HepG2 (cell line): ENCODE measurements around the gene SLC25A23. TPM values are rescaled to one million over a fixed set of nuclear protein-coding genes. Genes with fewer than 3 reads are reported as not detected.

ENCODE experiments used
- ATM ChIP-seq: fragments of 450-650 bp; IDR thresholded peaks from 2 replicates; pipeline ENCODE4 v1.7.1; 2017; ENCODE audit warnings: mild to moderate bottlenecking, borderline replicate concordance
- BORCS8-MEF2B ChIP-seq: sonication (generic); formaldehyde crosslinking; IDR thresholded peaks from 2 replicates; pipeline ENCODE4 v1.8.0; 2022; ENCODE audit warnings: mild to moderate bottlenecking, missing genetic modification reagents
- CENPT ChIP-seq: sonication (generic); formaldehyde crosslinking; IDR thresholded peaks from 2 replicates; pipeline ENCODE4 v1.8.0; 2022; ENCODE audit warnings: low read depth, mild to moderate bottlenecking, moderate library complexity, missing genetic modification reagents
- HOXA9 ChIP-seq: sonication (generic); formaldehyde crosslinking; IDR thresholded peaks from 2 replicates; pipeline ENCODE4 v1.8.1; 2022; ENCODE audit warnings: missing genetic modification reagents, mild to moderate bottlenecking, moderate library complexity, borderline replicate concordance
- JUND ChIP-seq: sonication (generic); formaldehyde crosslinking; IDR thresholded peaks from 2 replicates; pipeline ENCODE4 v1.8.0; 2022; ENCODE audit warnings: mild to moderate bottlenecking, missing genetic modification reagents
- KDM4B ChIP-seq: sonication (generic); formaldehyde crosslinking; IDR thresholded peaks from 2 replicates; pipeline ENCODE4 v1.4.0; 2020; ENCODE audit warnings: missing genetic modification reagents
- PCBP2 ChIP-seq: fragments of 200-400 bp; formaldehyde crosslinking; optimal IDR thresholded peaks from 2 replicates; pipeline ENCODE3; 2018; ENCODE audit warnings: low read length, low read depth; ENCODE audit not compliant: poor library complexity, severe bottlenecking
- PLRG1 ChIP-seq: fragments of 450-650 bp; conservative IDR thresholded peaks from 2 replicates; pipeline ENCODE4 v1.6.1; 2016
- RARG ChIP-seq: sonication (generic); formaldehyde crosslinking; IDR thresholded peaks from 2 replicates; pipeline ENCODE4 v1.4.0; 2020; ENCODE audit warnings: low read depth, mild to moderate bottlenecking, missing genetic modification reagents
- ZNF205 ChIP-seq: IDR thresholded peaks from 2 replicates; pipeline ENCODE4 v1.6.1; 2018; ENCODE audit warnings: missing biosample characterization, missing genetic modification reagents
- ZNF207 ChIP-seq: fragments of 450-650 bp; IDR thresholded peaks from 2 replicates; pipeline ENCODE4 v1.6.1; 2016; ENCODE audit warnings: antibody characterized with exemption, borderline replicate concordance
- ZNF780A ChIP-seq: sonication (generic); formaldehyde crosslinking; IDR thresholded peaks from 2 replicates; pipeline ENCODE4 v1.8.0; 2022; ENCODE audit warnings: mild to moderate bottlenecking, missing genetic modification reagents, moderate library complexity
- ZNF788 ChIP-seq: sonication (generic); formaldehyde crosslinking; IDR thresholded peaks from 2 replicates; pipeline ENCODE4 v1.5.0; 2020; ENCODE audit warnings: mild to moderate bottlenecking, missing genetic modification reagents, borderline replicate concordance
- polyA plus RNA-seq, 8 experiments: library from polyadenylated mRNA; depleted of rRNA in 3 of 8; stranded (reverse) in 7 of 8; unstranded in 1 of 8; fragments of >200 nt; fragmentation: Illumina TruSeq in 4 of 8; extraction: Trizol in 4 of 8; gene quantifications; 2 replicates each; pipeline versions ENCODE4 v1.2.1 to v1.2.3, GENCODE V29; 2011 to 2016; ENCODE audit warnings: low read depth in 4 of 8, missing spikeins in 1 of 8, mixed read lengths in 1 of 8; ENCODE audit not compliant: insufficient read depth in 1 of 8
- total RNA-seq, 5 experiments: library from RNA; depleted of rRNA; stranded (reverse); fragments of >200 nt; fragmentation: Illumina TruSeq; extraction: Trizol; gene quantifications; 2 replicates each; pipeline ENCODE4 v1.2.3, GENCODE V29; 2016; ENCODE audit warnings: low read depth in 1 of 5
- TF ChIP-seq, protein P1 (sequence below): sonication (generic); formaldehyde crosslinking; IDR thresholded peaks from 2 replicates; pipeline ENCODE4 v1.9.0; 2021; ENCODE audit warnings: mild to moderate bottlenecking, missing genetic modification reagents
- TF ChIP-seq, protein P2 (sequence below): sonication (generic); formaldehyde crosslinking; IDR thresholded peaks from 2 replicates; pipeline ENCODE4 v1.4.0; 2020; ENCODE audit warnings: missing genetic modification reagents
- TF ChIP-seq, protein P3 (sequence below): sonication (generic); formaldehyde crosslinking; IDR thresholded peaks from 2 replicates; pipeline ENCODE4 v1.5.1; 2020; ENCODE audit warnings: missing genetic modification reagents, mild to moderate bottlenecking, borderline replicate concordance
- TF ChIP-seq, protein P4 (sequence below): IDR thresholded peaks from 2 replicates; pipeline ENCODE4 v1.6.1; 2016

Gene SLC25A23
- total and polyA plus RNA-seq, 2 of the 13 experiments (the other 11 are each of a cell fraction or from before 2014, with no cell fraction given), result 12.4 to 15.2 TPM

DNA sequence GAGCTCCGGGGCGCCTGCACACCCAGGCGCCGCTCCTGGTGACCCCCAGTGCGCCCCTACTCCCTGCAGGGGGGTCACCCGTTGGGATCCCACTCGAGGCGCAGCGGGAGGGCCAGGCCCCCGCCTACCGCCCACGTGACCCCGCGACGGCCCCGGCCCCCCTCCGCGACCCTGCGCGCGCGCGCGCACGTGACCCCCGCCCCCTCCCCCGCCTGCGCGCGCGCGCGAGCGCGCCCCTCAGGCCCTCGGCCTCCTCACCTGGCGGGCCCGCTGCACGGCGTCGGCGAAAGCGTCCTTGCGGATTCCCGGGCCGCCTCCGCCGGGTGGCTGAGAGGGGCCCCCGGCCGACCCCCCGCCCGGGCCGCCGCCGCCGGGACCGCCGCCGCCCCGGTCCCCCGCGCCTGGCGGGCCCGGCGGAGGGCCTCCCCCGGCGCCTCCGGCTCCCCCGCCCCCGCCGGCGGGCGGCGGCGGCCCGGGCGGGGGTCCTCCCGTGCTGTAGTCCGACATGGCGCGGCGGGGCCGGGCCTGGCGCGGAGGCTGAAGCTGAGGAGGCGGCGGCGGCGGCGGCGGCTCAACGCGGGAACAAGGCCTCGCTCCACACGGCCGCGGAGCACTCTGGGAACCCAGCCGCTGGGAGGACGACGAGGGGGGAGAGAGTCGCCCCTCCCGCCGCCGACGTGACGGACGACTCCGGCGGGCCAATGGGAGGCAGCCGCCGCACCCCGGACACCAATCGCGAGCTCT is 35.2 kb downstream of the SLC25A23 start, which contains the start of gene KHSRP (continued):
- TF ChIP-seq, protein P1, sequence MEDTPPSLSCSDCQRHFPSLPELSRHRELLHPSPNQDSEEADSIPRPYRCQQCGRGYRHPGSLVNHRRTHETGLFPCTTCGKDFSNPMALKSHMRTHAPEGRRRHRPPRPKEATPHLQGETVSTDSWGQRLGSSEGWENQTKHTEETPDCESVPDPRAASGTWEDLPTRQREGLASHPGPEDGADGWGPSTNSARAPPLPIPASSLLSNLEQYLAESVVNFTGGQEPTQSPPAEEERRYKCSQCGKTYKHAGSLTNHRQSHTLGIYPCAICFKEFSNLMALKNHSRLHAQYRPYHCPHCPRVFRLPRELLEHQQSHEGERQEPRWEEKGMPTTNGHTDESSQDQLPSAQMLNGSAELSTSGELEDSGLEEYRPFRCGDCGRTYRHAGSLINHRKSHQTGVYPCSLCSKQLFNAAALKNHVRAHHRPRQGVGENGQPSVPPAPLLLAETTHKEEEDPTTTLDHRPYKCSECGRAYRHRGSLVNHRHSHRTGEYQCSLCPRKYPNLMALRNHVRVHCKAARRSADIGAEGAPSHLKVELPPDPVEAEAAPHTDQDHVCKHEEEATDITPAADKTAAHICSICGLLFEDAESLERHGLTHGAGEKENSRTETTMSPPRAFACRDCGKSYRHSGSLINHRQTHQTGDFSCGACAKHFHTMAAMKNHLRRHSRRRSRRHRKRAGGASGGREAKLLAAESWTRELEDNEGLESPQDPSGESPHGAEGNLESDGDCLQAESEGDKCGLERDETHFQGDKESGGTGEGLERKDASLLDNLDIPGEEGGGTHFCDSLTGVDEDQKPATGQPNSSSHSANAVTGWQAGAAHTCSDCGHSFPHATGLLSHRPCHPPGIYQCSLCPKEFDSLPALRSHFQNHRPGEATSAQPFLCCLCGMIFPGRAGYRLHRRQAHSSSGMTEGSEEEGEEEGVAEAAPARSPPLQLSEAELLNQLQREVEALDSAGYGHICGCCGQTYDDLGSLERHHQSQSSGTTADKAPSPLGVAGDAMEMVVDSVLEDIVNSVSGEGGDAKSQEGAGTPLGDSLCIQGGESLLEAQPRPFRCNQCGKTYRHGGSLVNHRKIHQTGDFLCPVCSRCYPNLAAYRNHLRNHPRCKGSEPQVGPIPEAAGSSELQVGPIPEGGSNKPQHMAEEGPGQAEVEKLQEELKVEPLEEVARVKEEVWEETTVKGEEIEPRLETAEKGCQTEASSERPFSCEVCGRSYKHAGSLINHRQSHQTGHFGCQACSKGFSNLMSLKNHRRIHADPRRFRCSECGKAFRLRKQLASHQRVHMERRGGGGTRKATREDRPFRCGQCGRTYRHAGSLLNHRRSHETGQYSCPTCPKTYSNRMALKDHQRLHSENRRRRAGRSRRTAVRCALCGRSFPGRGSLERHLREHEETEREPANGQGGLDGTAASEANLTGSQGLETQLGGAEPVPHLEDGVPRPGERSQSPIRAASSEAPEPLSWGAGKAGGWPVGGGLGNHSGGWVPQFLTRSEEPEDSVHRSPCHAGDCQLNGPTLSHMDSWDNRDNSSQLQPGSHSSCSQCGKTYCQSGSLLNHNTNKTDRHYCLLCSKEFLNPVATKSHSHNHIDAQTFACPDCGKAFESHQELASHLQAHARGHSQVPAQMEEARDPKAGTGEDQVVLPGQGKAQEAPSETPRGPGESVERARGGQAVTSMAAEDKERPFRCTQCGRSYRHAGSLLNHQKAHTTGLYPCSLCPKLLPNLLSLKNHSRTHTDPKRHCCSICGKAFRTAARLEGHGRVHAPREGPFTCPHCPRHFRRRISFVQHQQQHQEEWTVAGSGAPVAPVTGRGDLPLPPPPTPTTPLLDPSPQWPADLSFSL (CRISPR knock-in tag), result no peak
- TF ChIP-seq PLRG1 (no peak), ZNF205 (CRISPR knock-in tag) (no peak), JUND (no peak), ZNF207 (no peak), ATM (no peak), HOXA9 (CRISPR knock-in tag) (no peak), ZNF788 (CRISPR knock-in tag) (0 out of 2 replicates have a peak, but pooled peaks have one; percentile 33), RARG (no peak), KDM4B (CRISPR knock-in tag) (no peak), ZNF780A (CRISPR knock-in tag) (no peak), CENPT (no peak), BORCS8-MEF2B (CRISPR knock-in tag) (no peak), PCBP2 (no peak)
- TF ChIP-seq, protein P2, sequence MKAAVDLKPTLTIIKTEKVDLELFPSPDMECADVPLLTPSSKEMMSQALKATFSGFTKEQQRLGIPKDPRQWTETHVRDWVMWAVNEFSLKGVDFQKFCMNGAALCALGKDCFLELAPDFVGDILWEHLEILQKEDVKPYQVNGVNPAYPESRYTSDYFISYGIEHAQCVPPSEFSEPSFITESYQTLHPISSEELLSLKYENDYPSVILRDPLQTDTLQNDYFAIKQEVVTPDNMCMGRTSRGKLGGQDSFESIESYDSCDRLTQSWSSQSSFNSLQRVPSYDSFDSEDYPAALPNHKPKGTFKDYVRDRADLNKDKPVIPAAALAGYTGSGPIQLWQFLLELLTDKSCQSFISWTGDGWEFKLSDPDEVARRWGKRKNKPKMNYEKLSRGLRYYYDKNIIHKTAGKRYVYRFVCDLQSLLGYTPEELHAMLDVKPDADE, result no peak
- TF ChIP-seq, protein P3, sequence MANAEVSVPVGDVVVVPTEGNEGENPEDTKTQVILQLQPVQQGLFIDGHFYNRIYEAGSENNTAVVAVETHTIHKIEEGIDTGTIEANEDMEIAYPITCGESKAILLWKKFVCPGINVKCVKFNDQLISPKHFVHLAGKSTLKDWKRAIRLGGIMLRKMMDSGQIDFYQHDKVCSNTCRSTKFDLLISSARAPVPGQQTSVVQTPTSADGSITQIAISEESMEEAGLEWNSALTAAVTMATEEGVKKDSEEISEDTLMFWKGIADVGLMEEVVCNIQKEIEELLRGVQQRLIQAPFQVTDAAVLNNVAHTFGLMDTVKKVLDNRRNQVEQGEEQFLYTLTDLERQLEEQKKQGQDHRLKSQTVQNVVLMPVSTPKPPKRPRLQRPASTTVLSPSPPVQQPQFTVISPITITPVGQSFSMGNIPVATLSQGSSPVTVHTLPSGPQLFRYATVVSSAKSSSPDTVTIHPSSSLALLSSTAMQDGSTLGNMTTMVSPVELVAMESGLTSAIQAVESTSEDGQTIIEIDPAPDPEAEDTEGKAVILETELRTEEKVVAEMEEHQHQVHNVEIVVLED (CRISPR knock-in tag), result 0 out of 2 replicates have a peak, but pooled peaks have one; percentile 70
- TF ChIP-seq, protein P4, sequence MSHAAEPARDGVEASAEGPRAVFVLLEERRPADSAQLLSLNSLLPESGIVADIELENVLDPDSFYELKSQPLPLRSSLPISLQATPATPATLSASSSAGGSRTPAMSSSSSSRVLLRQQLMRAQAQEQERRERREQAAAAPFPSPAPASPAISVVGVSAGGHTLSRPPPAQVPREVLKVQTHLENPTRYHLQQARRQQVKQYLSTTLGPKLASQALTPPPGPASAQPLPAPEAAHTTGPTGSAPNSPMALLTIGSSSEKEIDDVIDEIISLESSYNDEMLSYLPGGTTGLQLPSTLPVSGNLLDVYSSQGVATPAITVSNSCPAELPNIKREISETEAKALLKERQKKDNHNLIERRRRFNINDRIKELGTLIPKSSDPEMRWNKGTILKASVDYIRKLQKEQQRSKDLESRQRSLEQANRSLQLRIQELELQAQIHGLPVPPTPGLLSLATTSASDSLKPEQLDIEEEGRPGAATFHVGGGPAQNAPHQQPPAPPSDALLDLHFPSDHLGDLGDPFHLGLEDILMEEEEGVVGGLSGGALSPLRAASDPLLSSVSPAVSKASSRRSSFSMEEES (CRISPR knock-in tag), result no peak
